Muscle of leg (tissue), 11 donors: ENCODE measurements around the gene CRACR2A. TPM values are rescaled to one million over a fixed set of nuclear protein-coding genes. Genes with fewer than 3 reads are reported as not detected.

ENCODE experiments used
- DNase-seq: peaks from one replicate; pipeline ENCODE4 v3.0.0; 2013
- H3K27ac ChIP-seq: one replicate; pipeline ENCODE4 v1.5.1; 2013; ENCODE audit warnings: mild to moderate bottlenecking, low read length, control low read depth
- H3K27me3 ChIP-seq: one replicate; pipeline ENCODE4 v1.6.1; 2013; ENCODE audit warnings: low read length; ENCODE audit not compliant: control insufficient read depth, insufficient read depth
- H3K36me3 ChIP-seq: one replicate; pipeline ENCODE4 v1.6.1; 2013; ENCODE audit warnings: low read length; ENCODE audit not compliant: control insufficient read depth, insufficient read depth
- H3K4me1 ChIP-seq: one replicate; pipeline ENCODE4 v1.6.1; 2013; ENCODE audit warnings: low read length; ENCODE audit not compliant: control insufficient read depth, insufficient read depth
- H3K4me3 ChIP-seq: one replicate; pipeline ENCODE4 v1.5.1; 2013; ENCODE audit warnings: low read length, control low read depth
- H3K9me3 ChIP-seq: replicated peaks from 2 replicates; pipeline ENCODE4 v1.6.1; 2013; ENCODE audit warnings: low read depth, low read length; ENCODE audit not compliant: control insufficient read depth
- WGBS: methylation state at CpG from one replicate; pipeline ENCODE4 v1.1.5; 2013; ENCODE audit warnings: missing lambda C conversion rate; ENCODE audit not compliant: insufficient coverage; 5-methylcytosine and 5-hydroxymethylcytosine counted together
- polyA plus RNA-seq, 8 donors: library from polyadenylated mRNA; unstranded; fragments of 120-200 nt; gene quantifications; one replicate each; pipeline versions ENCODE4 v1.2.1 to v1.2.3, GENCODE V29; 2013; ENCODE audit warnings: inconsistent platforms in 1 of 8, low replicate concordance in 1 of 8; ENCODE audit not compliant: insufficient read length in 8 of 8, insufficient read depth in 1 of 8
- total RNA-seq: library from RNA; stranded (reverse); fragments of 120-200 nt; gene quantifications from one replicate; pipeline ENCODE4 v1.2.4, GENCODE V29; 2013

The CRACR2A gene
- total and polyA plus RNA-seq, 9 donors: 1.3 to 2.1 (median 1.5) TPM

- Histone ChIP-seq H3K9me3 (no peaks in the 10 kb centered on the region), H3K27ac (no peak overlapping the region), H3K36me3 (no peaks in the 10 kb centered on the region), H3K4me1 (no peaks in the 10 kb centered on the region), H3K27me3 (no peaks in the 10 kb centered on the region), H3K4me3 (no peak overlapping the region)
- 85% methylated on average over 3 of the region's 5 CpGs for WGBS
- DNase-seq: no peak
These were observed 82.8 kb downstream of the CRACR2A start for GRCh38 chr12:3670083-3670620.

GRCh38 chr12:3669594-3669993 is 83.3 kb downstream of the CRACR2A start:
- Histone ChIP-seq H3K9me3 (no peaks in the 10 kb centered on the region), H3K27ac (no peak overlapping the region), H3K4me1 (no peaks in the 10 kb centered on the region), H3K4me3 (no peak overlapping the region), H3K27me3 (peaks cover under 1% of the 10 kb centered on the region), H3K36me3 (no peaks in the 10 kb centered on the region)
- 83% methylated on average over 2 of the region's 4 CpGs for WGBS
- no peak for DNase-seq

GRCh38 chr12:3668479-3669165 is 84.3 kb downstream of the CRACR2A start:
- 69% methylated on average over 5 of the region's 5 CpGs for WGBS

GRCh38 chr12:3667485-3667884 is 85.4 kb downstream of the CRACR2A start:
- Histone ChIP-seq H3K27me3 (peaks cover 2% of the 10 kb centered on the region), H3K36me3 (no peaks in the 10 kb centered on the region), H3K9me3 (no peaks in the 10 kb centered on the region), H3K4me1 (no peaks in the 10 kb centered on the region), H3K4me3 (no peak overlapping the region), H3K27ac (no peak overlapping the region)
- no CpG with 5 or more reads among the region's 4 CpGs for WGBS
- no peak for DNase-seq

More at GRCh38 chr12:3668479-3669165, 84.3 kb downstream of the CRACR2A start:
- Histone ChIP-seq H3K27ac (no peak overlapping the region), H3K4me3 (no peak overlapping the region), H3K27me3 (peaks cover 2% of the 10 kb centered on the region), H3K9me3 (no peaks in the 10 kb centered on the region), H3K4me1 (no peaks in the 10 kb centered on the region), H3K36me3 (no peaks in the 10 kb centered on the region)
- no peak for DNase-seq

GRCh38 chr12:3666441-3666840 is 86.5 kb downstream of the CRACR2A start:
- WGBS: no CpG with 5 or more reads among the region's 7 CpGs
- H3K27me3 ChIP-seq: peaks cover 2% of the 10 kb centered on the region
- no peaks in the 10 kb centered on the region for H3K9me3 ChIP-seq
- no peak overlapping the region for H3K27ac ChIP-seq
- H3K4me3 ChIP-seq: no peak overlapping the region
- no peaks in the 10 kb centered on the region for H3K4me1 ChIP-seq
- DNase-seq: no peak
- no peaks in the 10 kb centered on the region for H3K36me3 ChIP-seq

- H3K9me3 ChIP-seq: no peaks in the 10 kb centered on the region
- no peak overlapping the region for H3K27ac ChIP-seq
- WGBS: 70% methylated on average over 3 of the region's 5 CpGs
- no peak for DNase-seq
- H3K4me3 ChIP-seq: no peak overlapping the region
- H3K27me3 ChIP-seq: peaks cover 2% of the 10 kb centered on the region
- H3K36me3 ChIP-seq: no peaks in the 10 kb centered on the region
- H3K4me1 ChIP-seq: no peaks in the 10 kb centered on the region
These were observed 90.4 kb downstream of the CRACR2A start for GRCh38 chr12:3662521-3662921.

GRCh38 chr12:3661028-3661427 is 91.9 kb downstream of the CRACR2A start:
- Histone ChIP-seq H3K9me3 (no peaks in the 10 kb centered on the region), H3K27me3 (peaks cover 2% of the 10 kb centered on the region), H3K4me3 (no peak overlapping the region), H3K36me3 (no peaks in the 10 kb centered on the region), H3K4me1 (no peaks in the 10 kb centered on the region), H3K27ac (no peak overlapping the region)
- WGBS: no CpG with 5 or more reads among the region's 1 CpG
- no peak for DNase-seq

- H3K36me3 ChIP-seq: no peaks in the 10 kb centered on the region
- H3K4me1 ChIP-seq: peaks cover 4% of the 10 kb centered on the region
- H3K27me3 ChIP-seq: no peaks in the 10 kb centered on the region
- H3K4me3 ChIP-seq: no peak overlapping the region
- WGBS: 69% methylated on average over 13 of the region's 13 CpGs
- H3K9me3 ChIP-seq: no peaks in the 10 kb centered on the region
- H3K27ac ChIP-seq: no peak overlapping the region
- DNase-seq: no peak
These were observed 94.4 kb downstream of the CRACR2A start for GRCh38 chr12:3658327-3659163.

- 97% methylated on average over 9 of the region's 13 CpGs for WGBS
- Histone ChIP-seq H3K27me3 (no peaks in the 10 kb centered on the region), H3K36me3 (no peaks in the 10 kb centered on the region), H3K4me3 (no peak overlapping the region), H3K27ac (no peak overlapping the region), H3K9me3 (no peaks in the 10 kb centered on the region), H3K4me1 (peaks cover 4% of the 10 kb centered on the region)
- no peak for DNase-seq
These were observed 95.8 kb downstream of the CRACR2A start for GRCh38 chr12:3656946-3657622.
